GM18867 (cell line): ENCODE data around the gene QRICH2.
"Not testable (repeated sequence)": the region's sequence is repeated elsewhere in the genome, so short reads cannot be mapped to it uniquely, and the experiment has no call there.

Source experiments
- ATAC-seq: cut with Tn5 transposase; IDR thresholded peaks from one replicate; pipeline ENCODE4 v1.9.1; 2021; ENCODE audit warnings: mild to moderate bottlenecking, moderate library complexity; ENCODE audit not compliant: unreplicated experiment

The QRICH2 gene

DNA sequence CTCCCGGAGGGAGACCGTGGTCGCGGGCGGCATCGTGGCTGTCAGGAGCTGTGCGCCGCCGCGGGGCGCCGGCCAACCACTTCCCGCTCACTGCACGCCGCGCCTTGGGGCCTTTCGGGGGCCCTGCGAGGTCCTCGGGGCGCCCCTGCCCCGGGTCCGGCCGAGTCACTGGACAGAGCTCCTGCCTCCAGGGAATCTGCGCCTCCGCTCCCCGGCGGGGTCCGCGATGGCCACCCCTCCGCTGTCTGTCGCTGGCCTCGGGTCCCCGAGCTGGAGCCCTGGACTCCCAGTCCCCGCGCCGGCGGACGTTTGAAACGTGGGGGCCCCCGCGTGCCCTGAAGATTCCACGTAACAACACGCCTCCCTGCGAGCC is at the start of gene QRICH2:
Gene QRICH2, minus strand, starts transcription at position 311 of the 373 bp plus-strand sequence. Its CDS starts 278 bp downstream, at position 33.
- no peak for ATAC-seq

- ATAC-seq = no peak
Observed at GRCh38 chr17:76357597-76358158, 49.6 kb upstream of the QRICH2 start.

GRCh38 chr17:76356803-76357456 is 48.9 kb upstream of the QRICH2 start:
- no peak for ATAC-seq

- ATAC-seq = no peak
Observed at GRCh38 chr17:76354747-76355310, 46.8 kb upstream of the QRICH2 start.

DNA sequence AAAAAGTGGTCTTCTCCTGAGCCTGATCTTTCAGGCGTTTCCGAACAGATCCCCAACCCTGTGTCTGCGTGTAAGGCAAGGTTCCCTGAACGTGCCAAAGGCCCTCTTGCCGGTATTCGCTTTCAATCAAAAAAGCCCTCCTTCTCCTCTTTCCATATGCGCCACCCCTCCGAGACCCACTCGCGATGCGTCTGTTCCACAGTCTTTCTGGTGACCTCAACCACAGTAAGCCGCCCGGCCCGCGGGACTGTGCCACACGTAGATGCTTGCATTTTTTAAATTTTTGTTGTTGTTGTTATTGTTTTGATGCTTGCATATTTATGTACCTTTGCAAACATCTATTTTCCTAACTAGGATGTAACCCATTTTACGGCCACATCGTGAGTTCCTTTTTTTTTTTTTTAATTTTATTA is 46.2 kb upstream of the QRICH2 start:
- ATAC-seq = no peak

DNA sequence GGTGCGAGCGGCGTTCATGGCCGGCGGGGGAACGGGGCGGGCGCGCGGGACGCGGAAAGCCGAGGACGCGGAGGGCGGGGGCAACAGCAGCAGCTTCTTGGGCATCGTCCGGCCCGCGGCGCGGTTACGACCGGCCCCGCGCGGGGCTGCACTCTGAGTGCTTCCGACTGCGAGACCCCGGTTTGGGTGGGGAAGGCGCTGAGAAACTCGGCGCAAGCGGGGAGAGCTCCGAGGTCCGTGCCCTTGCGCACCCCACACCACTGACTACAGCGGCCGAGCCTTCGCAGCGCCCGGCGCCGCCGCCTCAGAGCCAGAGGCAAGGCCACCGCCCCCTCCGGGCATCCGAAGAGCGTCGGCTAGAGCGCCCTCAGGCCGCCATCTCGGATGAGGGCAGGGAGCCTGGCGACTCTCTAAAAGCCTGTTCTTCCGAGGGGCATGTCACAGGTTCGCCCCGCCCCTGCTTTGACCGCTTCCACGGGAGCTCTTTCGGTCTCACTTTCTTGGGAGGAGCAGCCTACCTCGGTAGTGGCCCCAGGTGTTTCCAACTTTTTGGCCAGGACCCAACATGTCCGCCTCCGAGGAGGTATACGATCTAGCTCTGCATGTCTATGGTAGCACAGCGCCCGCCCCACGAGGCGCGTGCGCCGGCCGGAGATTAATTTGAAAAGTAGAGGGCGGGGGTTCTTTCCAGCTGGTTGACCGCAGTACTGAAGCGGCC is 45.7 kb upstream of the QRICH2 start, which contains the start of gene PRPSAP1:
Gene PRPSAP1, minus strand, starts transcription at position 318 of the 718 bp plus-strand sequence. Its CDS starts 213 bp downstream, at position 105.
- ATAC-seq = peak; percentile 91

DNA sequence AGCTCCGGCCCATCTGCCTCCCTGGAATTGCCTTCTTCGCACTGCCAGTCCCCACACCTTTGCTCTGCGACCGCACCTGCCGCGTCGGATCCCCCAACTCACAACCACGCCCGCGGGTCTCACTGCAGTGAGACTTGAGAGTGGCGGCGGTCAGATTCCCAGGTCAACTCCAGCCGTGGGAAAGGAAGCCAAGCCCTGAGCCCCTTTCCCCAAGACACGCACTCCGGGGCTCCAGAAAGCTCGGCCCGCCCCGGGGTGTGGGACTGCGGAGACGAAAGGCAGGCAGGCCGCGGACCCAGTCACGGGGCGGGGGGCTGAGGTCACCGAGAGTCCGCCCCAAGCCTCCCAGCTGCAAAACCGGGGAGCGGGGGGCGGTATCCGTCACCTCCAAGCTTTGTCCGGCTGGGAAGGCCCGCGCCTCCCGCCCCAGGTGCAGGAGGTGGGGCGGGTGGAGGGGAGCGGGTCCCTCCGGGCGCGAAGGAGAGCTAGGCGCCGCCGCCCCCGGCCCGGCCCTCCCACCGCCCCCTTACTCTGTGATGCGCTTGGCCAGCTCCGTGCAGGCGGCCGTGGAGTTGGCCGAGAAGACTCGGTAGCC is 45.0 kb upstream of the QRICH2 start:
- ATAC-seq = peak; percentile 13

DNA sequence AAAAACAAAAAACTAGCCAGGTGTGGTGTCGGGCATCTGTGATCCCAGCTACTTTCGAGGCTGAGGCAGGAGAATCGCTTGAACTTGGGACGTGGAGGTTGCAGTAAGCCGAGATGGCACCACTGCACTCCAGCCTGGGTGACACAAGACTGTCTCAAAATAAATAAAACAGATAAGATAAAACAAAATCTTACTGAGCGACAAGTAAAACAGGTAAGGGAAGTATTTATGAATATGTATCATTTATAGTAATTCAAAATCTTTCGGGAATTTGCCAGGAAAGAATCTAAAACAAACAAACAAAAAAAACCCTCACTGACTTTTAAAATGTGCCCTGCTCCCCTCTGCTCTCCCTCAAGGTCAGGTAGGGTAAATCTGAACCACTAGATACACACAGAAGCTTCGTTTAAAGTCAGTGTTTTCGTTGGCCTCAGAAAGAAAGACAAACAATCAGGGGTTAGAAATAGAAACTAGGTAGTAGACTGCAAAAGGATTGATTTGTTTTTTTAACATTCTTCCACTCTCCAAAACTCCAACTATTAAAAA is 43.5 kb upstream of the QRICH2 start:
- ATAC-seq = no peak

DNA sequence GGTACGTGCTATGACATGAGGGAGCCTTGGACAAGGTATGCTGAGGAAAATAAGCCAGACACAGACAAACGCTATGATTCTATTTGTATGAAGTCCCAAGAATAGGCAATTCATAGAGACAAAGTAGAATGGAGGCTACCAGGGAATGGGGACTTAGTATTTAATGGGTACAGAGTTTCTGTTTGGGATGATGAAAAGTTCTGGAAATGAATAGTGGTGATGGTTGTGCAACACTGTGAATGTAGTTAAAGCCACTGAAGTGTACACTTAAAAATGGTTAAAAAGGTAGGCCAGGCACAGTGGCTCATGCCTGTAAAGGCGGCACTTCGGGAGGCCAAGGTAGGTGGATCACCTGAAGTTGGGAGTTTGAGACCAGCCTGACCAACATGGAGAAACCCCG is 42.4 kb upstream of the QRICH2 start:
- ATAC-seq = no peak

GRCh38 chr17:76346936-76347335 is 38.9 kb upstream of the QRICH2 start:
- not testable (repeated sequence) for ATAC-seq

- no peak for ATAC-seq
Observed at GRCh38 chr17:76345377-76345974, 37.4 kb upstream of the QRICH2 start.

- ATAC-seq = no peak
Observed at GRCh38 chr17:76343106-76343505, 35.0 kb upstream of the QRICH2 start.

- no peak for ATAC-seq
Observed at GRCh38 chr17:76341301-76341700, 33.2 kb upstream of the QRICH2 start.

GRCh38 chr17:76337413-76337777 is 29.3 kb upstream of the QRICH2 start:
- ATAC-seq = no peak

- ATAC-seq = no peak
Observed at GRCh38 chr17:76336756-76337412, 28.8 kb upstream of the QRICH2 start.

GRCh38 chr17:76335716-76336381 is 27.8 kb upstream of the QRICH2 start:
- no peak for ATAC-seq

GRCh38 chr17:76333673-76334505 is 25.8 kb upstream of the QRICH2 start:
- no peak for ATAC-seq

DNA sequence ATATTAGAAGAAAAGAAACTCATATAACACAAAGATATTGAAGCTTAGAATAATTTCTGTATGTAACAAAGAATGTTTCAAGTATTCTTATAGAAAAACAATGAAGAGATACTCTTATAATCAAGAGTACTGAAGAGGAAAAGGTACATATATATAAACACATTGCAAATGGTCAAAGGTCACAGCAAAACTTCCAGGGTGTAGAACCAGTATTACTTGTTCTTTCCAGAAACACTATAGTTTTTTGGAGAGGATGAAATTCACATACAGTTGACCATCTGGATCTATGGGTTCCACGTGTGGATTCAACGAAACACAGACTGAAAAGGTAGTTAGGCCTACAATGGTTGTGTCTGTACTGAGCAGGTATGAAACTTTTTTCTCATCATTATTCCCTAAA is 23.0 kb upstream of the QRICH2 start:
- no peak for ATAC-seq

- ATAC-seq = no peak
Observed at GRCh38 chr17:76329664-76330063, 21.6 kb upstream of the QRICH2 start.
